Endothelial cell of umbilical vein (primary cell): ENCODE measurements around the gene MYH16.

ENCODE experiments used
- EZH2 ChIP-seq: IDR thresholded peaks from 2 replicates; pipeline ENCODE4 v1.6.1; 2012; ENCODE audit warnings: borderline replicate concordance, low read depth, mild to moderate bottlenecking, moderate library complexity, low read length, inconsistent platforms; ENCODE audit not compliant: severe bottlenecking
- FOS ChIP-seq: IDR thresholded peaks from 2 replicates; pipeline ENCODE4 v1.6.1; 2011; ENCODE audit warnings: mild to moderate bottlenecking, low read length, moderate library complexity, borderline replicate concordance; ENCODE audit not compliant: insufficient read depth
- GATA2 ChIP-seq: IDR thresholded peaks from 2 replicates; pipeline ENCODE4 v1.7.0; 2011; ENCODE audit warnings: low read depth, mild to moderate bottlenecking, moderate library complexity, mixed read lengths, low read length; ENCODE audit not compliant: insufficient read length, insufficient read depth
- JUN ChIP-seq: IDR thresholded peaks from 2 replicates; pipeline ENCODE4 v1.6.1; 2011; ENCODE audit warnings: borderline replicate concordance, low read depth; ENCODE audit not compliant: insufficient read length, insufficient read depth
- MYC ChIP-seq: IDR thresholded peaks from one replicate; pipeline ENCODE4 v1.6.1; 2011; ENCODE audit warnings: mild to moderate bottlenecking, low read depth, low read length
- POLR2A ChIP-seq: IDR thresholded peaks from 2 replicates; pipeline ENCODE4 v1.6.1; 2012; ENCODE audit warnings: low read depth, mild to moderate bottlenecking, control low read depth, low read length
- POLR2AphosphoS5 ChIP-seq: IDR thresholded peaks from 2 replicates; pipeline ENCODE4 v1.6.1; 2012; ENCODE audit warnings: low read depth, mild to moderate bottlenecking, control low read depth, low read length, moderate library complexity; ENCODE audit not compliant: insufficient read depth
- TF ChIP-seq, protein P1 (sequence below), 2 donors: IDR thresholded peaks; 1 replicate in 1 of 2; 2 replicates in 1 of 2; pipeline ENCODE4 v1.5.1; 2011; ENCODE audit warnings: low read length in 2 of 2, mild to moderate bottlenecking in 2 of 2, moderate library complexity in 2 of 2, control low read depth in 1 of 2, inconsistent platforms in 1 of 2, low read depth in 1 of 2; ENCODE audit not compliant: insufficient read depth in 1 of 2; ENCODE audit errors: extremely low read depth in 1 of 2
- TF ChIP-seq, protein P2 (sequence below): IDR thresholded peaks from 2 replicates; pipeline ENCODE4 v1.6.1; 2011; ENCODE audit not compliant: insufficient read depth, insufficient read length

DNA sequence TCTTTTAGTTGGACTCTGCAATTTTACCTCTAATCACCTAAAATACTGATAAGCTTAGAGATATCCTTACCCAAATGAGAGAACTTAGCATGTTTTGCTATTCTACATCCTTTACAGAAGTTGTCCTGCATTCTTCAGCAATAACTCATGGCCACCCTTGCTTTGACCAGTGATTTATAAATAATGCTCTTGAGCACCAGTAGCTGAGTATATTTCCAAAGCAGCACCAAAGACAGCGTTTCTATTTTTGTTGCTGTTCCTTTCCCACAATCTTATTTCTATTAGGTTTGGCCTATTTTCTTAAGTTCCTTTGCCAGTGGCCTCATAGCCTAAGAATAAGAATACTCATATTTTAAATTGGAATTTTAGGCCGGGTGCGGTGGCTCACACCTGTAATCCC lies 68.0 kb downstream of the MYH16 start:
- TF ChIP-seq JUN = no peak
- TF ChIP-seq, protein P1, sequence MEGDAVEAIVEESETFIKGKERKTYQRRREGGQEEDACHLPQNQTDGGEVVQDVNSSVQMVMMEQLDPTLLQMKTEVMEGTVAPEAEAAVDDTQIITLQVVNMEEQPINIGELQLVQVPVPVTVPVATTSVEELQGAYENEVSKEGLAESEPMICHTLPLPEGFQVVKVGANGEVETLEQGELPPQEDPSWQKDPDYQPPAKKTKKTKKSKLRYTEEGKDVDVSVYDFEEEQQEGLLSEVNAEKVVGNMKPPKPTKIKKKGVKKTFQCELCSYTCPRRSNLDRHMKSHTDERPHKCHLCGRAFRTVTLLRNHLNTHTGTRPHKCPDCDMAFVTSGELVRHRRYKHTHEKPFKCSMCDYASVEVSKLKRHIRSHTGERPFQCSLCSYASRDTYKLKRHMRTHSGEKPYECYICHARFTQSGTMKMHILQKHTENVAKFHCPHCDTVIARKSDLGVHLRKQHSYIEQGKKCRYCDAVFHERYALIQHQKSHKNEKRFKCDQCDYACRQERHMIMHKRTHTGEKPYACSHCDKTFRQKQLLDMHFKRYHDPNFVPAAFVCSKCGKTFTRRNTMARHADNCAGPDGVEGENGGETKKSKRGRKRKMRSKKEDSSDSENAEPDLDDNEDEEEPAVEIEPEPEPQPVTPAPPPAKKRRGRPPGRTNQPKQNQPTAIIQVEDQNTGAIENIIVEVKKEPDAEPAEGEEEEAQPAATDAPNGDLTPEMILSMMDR (IDR thresholded peaks at IDR 0.05; ENCODE audit: extremely low read depth in 1 of 2, insufficient read depth in 1 of 2, low read depth in 1 of 2, low read length in 2 of 2) = no peak
- no peak for TF ChIP-seq POLR2A
- no peak for TF ChIP-seq GATA2
- TF ChIP-seq EZH2 = no peak
- TF ChIP-seq POLR2AphosphoS5 = no peak
- TF ChIP-seq FOS = no peak
- TF ChIP-seq, protein P2, sequence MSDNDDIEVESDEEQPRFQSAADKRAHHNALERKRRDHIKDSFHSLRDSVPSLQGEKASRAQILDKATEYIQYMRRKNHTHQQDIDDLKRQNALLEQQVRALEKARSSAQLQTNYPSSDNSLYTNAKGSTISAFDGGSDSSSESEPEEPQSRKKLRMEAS = no peak
- TF ChIP-seq MYC = no peak
